Adrenal gland (tissue), 12 donors: ENCODE data around the gene RFX6. TPM values are rescaled to one million over a fixed set of nuclear protein-coding genes. Genes with fewer than 3 reads are reported as not detected.
A peak's percentile ranks its signal among the peaks of the same experiment; 100 is the strongest.

Experiments used
- DNase-seq, 7 donors: peaks; one replicate each; pipeline ENCODE4 v3.0.0-alpha.2; 2019 to 2020
- H3K27ac ChIP-seq, 5 donors: fragments of 200-600 bp; sonication (generic) in 4 of 5; 1 replicate in 3 of 5; 2 replicates in 2 of 5; pipeline versions ENCODE4 v1.5.1 to v1.8.0; 2016 to 2020; ENCODE audit warnings: mild to moderate bottlenecking in 1 of 5
- H3K27me3 ChIP-seq: fragments of 200-600 bp; 2 replicates; pipeline ENCODE4 v1.8.0; 2021
- H3K36me3 ChIP-seq, 2 donors: fragments of 200-600 bp; replicated peaks in 1 of 2; 1 replicate in 1 of 2; 2 replicates in 1 of 2; pipeline versions ENCODE4 v1.5.1 to v1.8.0; 2018 to 2022
- H3K4me1 ChIP-seq, 2 donors: fragments of 200-600 bp; replicated peaks in 1 of 2; 1 replicate in 1 of 2; 2 replicates in 1 of 2; pipeline versions ENCODE4 v1.5.1 to v1.8.0; 2018 to 2021
- H3K4me3 ChIP-seq, 4 donors: fragments of 200-600 bp; sonication (generic) in 3 of 4; one replicate each; pipeline ENCODE4 v1.5.1; 2016 to 2018
- H3K9me3 ChIP-seq, 3 donors: fragments of 200-600 bp; sonication (generic) in 1 of 3; replicated peaks in 1 of 3; 1 replicate in 2 of 3; 2 replicates in 1 of 3; pipeline versions ENCODE4 v1.5.1 to v1.8.0; 2016 to 2021
- POLR2A ChIP-seq, 2 donors: fragments of 450-650 bp; IDR thresholded peaks; one replicate each; pipeline ENCODE4 v1.6.1; 2017; ENCODE audit warnings: antibody characterized with exemption in 2 of 2, mild to moderate bottlenecking in 2 of 2, moderate library complexity in 1 of 2
- WGBS, 4 donors: extraction: QIAGEN DNeasy Blood & Tissue Kit in 2 of 4; methylation state at CpG; one replicate each; pipeline versions ENCODE4 v1.1.5 to v1.1.7; 2013 to 2017; 5-methylcytosine and 5-hydroxymethylcytosine counted together
- intact Hi-C, 2 donors: fragments of 100-400 bp; cut with DNase I; formaldehyde crosslinking; loops; one replicate each; pipeline versions ENCODE4 v1.14.1 to v1.15.0; 2022 to 2023
- polyA plus RNA-seq, 3 donors: library from polyadenylated mRNA; stranded (reverse); fragments of 200-250 nt in 2 of 3; fragments of 350-450 nt in 1 of 3; fragmentation: Illumina TruSeq in 1 of 3; extraction: RNeasy Lipid Tissue Mini Kit (QIAGEN cat#74804) in 1 of 3; gene quantifications; one replicate each; pipeline ENCODE4 v1.2.3, GENCODE V29; 2013 to 2014
- total RNA-seq, 9 donors: library from RNA; depleted of rRNA in 4 of 9; stranded (reverse); fragments of >200 nt in 4 of 9; fragments of 120-200 nt in 1 of 9; fragmentation: NEBNext Ultra II Directional in 1 of 9; extraction: Animal tissue kit (Norgen Biotek cat#: 25700) in 1 of 9; gene quantifications; one replicate each; pipeline versions ENCODE4 v1.1.0 to v1.2.4, GENCODE V29; 2013 to 2023
- TF ChIP-seq, protein P1 (sequence below), 6 experiments: fragments of 450-650 bp in 4 of 6; fragments of 200-600 bp in 2 of 6; sonication (generic) in 1 of 6; IDR thresholded peaks; 1 replicate in 5 of 6; 2 replicates in 1 of 6; pipeline versions ENCODE4 v1.5.1 to v1.8.0; 2016 to 2021; ENCODE audit warnings: antibody characterized with exemption in 6 of 6, mild to moderate bottlenecking in 2 of 6, moderate library complexity in 1 of 6
- donor health status: healthy with polysubstance abuse.
- donor health status: Bipolar disorder and iron deficiency.
- donor health status: DM: yes; HTN: yes; CAD: no.
- donor health status: DM: no; HTN: no; CAD: no.
- donor health status: DM: no; HTN: no; CAD: no.
- donor health status: DM: yes; HTN: yes; CAD: no.

RFX6 gene
- total and polyA plus RNA-seq, 12 donors = 0.27 to 12.0 (median 3.2) TPM; not detected in 4

DNA sequence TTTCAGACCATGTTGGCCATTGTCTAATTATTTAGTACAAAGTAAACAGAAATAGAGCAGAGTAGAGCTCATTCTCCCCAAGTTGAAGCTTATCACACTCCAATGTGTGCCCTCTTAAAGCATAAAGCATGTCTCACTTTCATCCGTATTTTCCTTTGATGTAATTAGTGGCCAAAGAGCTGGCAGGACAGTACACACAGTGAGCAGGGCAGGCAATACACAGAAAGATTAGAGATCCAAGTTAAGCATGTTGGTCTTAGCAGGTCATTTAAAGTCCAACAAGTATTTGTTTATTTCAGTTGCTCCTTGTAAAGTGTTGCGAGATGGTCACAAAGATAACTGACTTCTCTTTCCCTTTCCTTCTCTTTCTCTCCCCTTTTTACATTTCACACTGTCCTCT, 47.2 kb downstream of the RFX6 start:
- 54 to 65% (median 62%) methylated on average over 2 of the region's 2 CpGs for WGBS, 4 donors
- Histone ChIP-seq H3K27me3 (no peaks in the 10 kb centered on the region), H3K4me3 (no peak overlapping the region), H3K9me3 (no peaks in the 10 kb centered on the region), H3K4me1 (no peaks in the 10 kb centered on the region), H3K27ac (no peak overlapping the region), H3K36me3 (no peaks in the 10 kb centered on the region)
- intact Hi-C loops = no loop called here
- no peak for DNase-seq
- TF ChIP-seq, protein P1, sequence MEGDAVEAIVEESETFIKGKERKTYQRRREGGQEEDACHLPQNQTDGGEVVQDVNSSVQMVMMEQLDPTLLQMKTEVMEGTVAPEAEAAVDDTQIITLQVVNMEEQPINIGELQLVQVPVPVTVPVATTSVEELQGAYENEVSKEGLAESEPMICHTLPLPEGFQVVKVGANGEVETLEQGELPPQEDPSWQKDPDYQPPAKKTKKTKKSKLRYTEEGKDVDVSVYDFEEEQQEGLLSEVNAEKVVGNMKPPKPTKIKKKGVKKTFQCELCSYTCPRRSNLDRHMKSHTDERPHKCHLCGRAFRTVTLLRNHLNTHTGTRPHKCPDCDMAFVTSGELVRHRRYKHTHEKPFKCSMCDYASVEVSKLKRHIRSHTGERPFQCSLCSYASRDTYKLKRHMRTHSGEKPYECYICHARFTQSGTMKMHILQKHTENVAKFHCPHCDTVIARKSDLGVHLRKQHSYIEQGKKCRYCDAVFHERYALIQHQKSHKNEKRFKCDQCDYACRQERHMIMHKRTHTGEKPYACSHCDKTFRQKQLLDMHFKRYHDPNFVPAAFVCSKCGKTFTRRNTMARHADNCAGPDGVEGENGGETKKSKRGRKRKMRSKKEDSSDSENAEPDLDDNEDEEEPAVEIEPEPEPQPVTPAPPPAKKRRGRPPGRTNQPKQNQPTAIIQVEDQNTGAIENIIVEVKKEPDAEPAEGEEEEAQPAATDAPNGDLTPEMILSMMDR (IDR thresholded peaks at IDR 0.05) = no peak
- no peak for TF ChIP-seq POLR2A (IDR thresholded peaks at IDR 0.05)

GRCh38 chr6:116925088-116925794, 48.2 kb downstream of the RFX6 start:
- H3K27ac ChIP-seq = no peak overlapping the region
- 57 to 63% (median 62%) methylated on average over 10 of the region's 10 CpGs for WGBS, 4 donors
- intact Hi-C loops = no loop called here
- no peaks in the 10 kb centered on the region for H3K4me1 ChIP-seq
- no peaks in the 10 kb centered on the region for H3K36me3 ChIP-seq
- DNase-seq = peak in 1 of 7 donors; percentile 4
- no peak overlapping the region for H3K4me3 ChIP-seq
- TF ChIP-seq, protein P1 (IDR thresholded peaks at IDR 0.05) = no peak
- TF ChIP-seq POLR2A (IDR thresholded peaks at IDR 0.05) = no peak
- no peaks in the 10 kb centered on the region for H3K27me3 ChIP-seq
- H3K9me3 ChIP-seq = no peaks in the 10 kb centered on the region

DNA sequence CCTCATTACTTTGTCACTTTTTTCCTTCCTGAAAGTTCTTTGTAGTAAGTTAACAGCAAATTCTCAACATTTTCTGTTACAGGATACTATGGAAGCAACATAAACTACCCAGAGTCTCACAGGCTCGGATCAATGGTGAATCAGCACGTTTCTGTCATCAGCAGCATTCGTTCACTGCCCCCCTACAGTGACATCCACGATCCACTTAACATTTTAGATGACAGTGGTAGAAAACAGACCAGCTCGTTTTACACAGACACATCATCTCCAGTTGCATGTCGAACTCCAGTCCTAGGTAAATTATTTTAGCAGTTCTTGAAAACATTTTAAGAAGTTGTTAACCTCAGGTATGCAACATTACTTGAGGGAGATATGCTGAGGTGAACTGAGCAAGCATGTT, 51.6 kb downstream of the RFX6 start:
- 62 to 78% (median 74%) methylated on average over 6 of the region's 6 CpGs for WGBS, 4 donors
- no peak for TF ChIP-seq POLR2A (IDR thresholded peaks at IDR 0.05)
- DNase-seq = no peak
- Histone ChIP-seq H3K4me1 (no peaks in the 10 kb centered on the region), H3K27me3 (no peaks in the 10 kb centered on the region), H3K4me3 (no peak overlapping the region), H3K9me3 (no peaks in the 10 kb centered on the region), H3K36me3 (no peaks in the 10 kb centered on the region), H3K27ac (no peak overlapping the region)
- intact Hi-C loops = no loop called here

- no peaks in the 10 kb centered on the region for H3K27me3 ChIP-seq
- TF ChIP-seq, protein P1 (IDR thresholded peaks at IDR 0.05) = no peak
- TF ChIP-seq POLR2A (IDR thresholded peaks at IDR 0.05) = no peak
- DNase-seq = no peak
- H3K4me1 ChIP-seq = no peaks in the 10 kb centered on the region
- intact Hi-C loops = no loop called here
- H3K4me3 ChIP-seq = no peak overlapping the region
- H3K27ac ChIP-seq = no peak overlapping the region
- 3 to 95% (median 80%) methylated on average over 1 of the region's 1 CpG for WGBS, 4 donors
- H3K9me3 ChIP-seq = no peaks in the 10 kb centered on the region
- no peaks in the 10 kb centered on the region for H3K36me3 ChIP-seq
Measured at GRCh38 chr6:116929825-116930224, 52.8 kb downstream of the RFX6 start.

DNA sequence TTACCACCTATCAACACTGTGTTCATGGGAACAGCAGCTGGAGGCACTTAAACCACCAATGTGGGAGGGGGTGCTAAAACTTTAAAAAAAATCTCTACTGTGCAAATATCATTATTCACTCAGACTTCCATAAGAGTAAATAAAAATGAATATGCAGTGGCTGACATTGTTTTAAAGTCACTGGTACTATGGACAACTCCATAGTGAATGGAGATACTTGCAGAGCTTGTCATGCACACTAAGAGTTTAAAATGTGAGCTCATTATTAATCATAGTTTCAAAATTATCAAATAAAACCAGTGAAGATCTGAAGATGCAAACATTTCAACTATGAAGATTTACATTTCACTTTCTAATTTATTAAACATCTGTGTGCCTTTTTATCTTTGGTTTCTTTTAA, 54.4 kb downstream of the RFX6 start:
- DNase-seq = no peak
- Histone ChIP-seq H3K27me3 (no peaks in the 10 kb centered on the region), H3K4me1 (no peaks in the 10 kb centered on the region), H3K36me3 (no peaks in the 10 kb centered on the region), H3K4me3 (no peak overlapping the region), H3K27ac (no peak overlapping the region), H3K9me3 (no peaks in the 10 kb centered on the region)
- intact Hi-C loops = no loop called here
- TF ChIP-seq POLR2A (IDR thresholded peaks at IDR 0.05) = no peak
- TF ChIP-seq, protein P1 (IDR thresholded peaks at IDR 0.05) = no peak
